WTC11 (cell line): ENCODE measurements around the gene CCDC57. TPM values are rescaled to one million over a fixed set of nuclear protein-coding genes. Genes with fewer than 3 reads are reported as not detected.
A peak's percentile ranks its signal among the peaks of the same experiment; 100 is the strongest.

ENCODE experiments used
- ATAC-seq: fragments of 200-7000 bp; cut with Tn5 transposase; 2 replicates; pipeline ENCODE4 v1.10.0; 2021; ENCODE audit warnings: mild to moderate bottlenecking, moderate library complexity
- Bru-seq: library from RNA; stranded (reverse); fragments of 400-500 nt; gene quantifications from one replicate; lab custom pipeline; 2021; lab: Mats Ljungman, UMichigan
- CTCF ChIA-PET: fragments of 300-600 bp; sonication (Branson Sonifier 250); formaldehyde crosslinking; loops from one replicate; lab custom pipeline; 2021; ENCODE audit warnings: antibody characterized with exemption; lab: Charles Lee
- POLR2A ChIA-PET: fragments of 350-600 bp; sonication (Branson Sonifier 250); formaldehyde crosslinking; loops from one replicate; lab custom pipeline; 2021; ENCODE audit warnings: antibody characterized with exemption; lab: Charles Lee
- DNase-seq: peaks from one replicate; pipeline ENCODE4 v3.0.0; 2021; ENCODE audit warnings: low spot score
- H3K27ac Mint-ChIP-seq: 2 replicates; pipeline ENCODE4 v1.8.0; 2021; ENCODE audit warnings: mixed read lengths
- H3K27me3 Mint-ChIP-seq: 2 replicates; pipeline ENCODE4 v1.8.0; 2021; ENCODE audit warnings: low read depth, mild to moderate bottlenecking, moderate library complexity, mixed read lengths
- H3K36me3 Mint-ChIP-seq: 2 replicates; pipeline ENCODE4 v1.8.0; 2021; ENCODE audit warnings: mixed read lengths
- H3K4me1 Mint-ChIP-seq: 2 replicates; pipeline ENCODE4 v1.8.0; 2022; ENCODE audit warnings: mixed read lengths
- H3K4me3 Mint-ChIP-seq: 2 replicates; pipeline ENCODE4 v1.8.0; 2021; ENCODE audit warnings: mild to moderate bottlenecking, moderate library complexity, mixed read lengths
- H3K9me3 Mint-ChIP-seq: 2 replicates; pipeline ENCODE4 v1.8.0; 2021; ENCODE audit warnings: mixed read lengths
- CREM ChIP-seq: sonication (generic); formaldehyde crosslinking; IDR thresholded peaks from 2 replicates; pipeline ENCODE4 v1.8.1; 2022; ENCODE audit warnings: mild to moderate bottlenecking, missing genetic modification reagents, moderate library complexity
- ELF4 ChIP-seq: sonication (generic); formaldehyde crosslinking; IDR thresholded peaks from 2 replicates; pipeline ENCODE4 v1.8.1; 2022; ENCODE audit warnings: low read depth, mild to moderate bottlenecking, moderate library complexity, missing genetic modification reagents
- ETV6 ChIP-seq: sonication (generic); formaldehyde crosslinking; IDR thresholded peaks from 2 replicates; pipeline ENCODE4 v1.8.1; 2022; ENCODE audit warnings: mild to moderate bottlenecking, missing genetic modification reagents
- FOXK1 ChIP-seq: sonication (generic); formaldehyde crosslinking; IDR thresholded peaks from 2 replicates; pipeline ENCODE4 v1.8.0; 2022; ENCODE audit warnings: mild to moderate bottlenecking, moderate library complexity, missing genetic modification reagents
- FOXP1 ChIP-seq: sonication (generic); formaldehyde crosslinking; IDR thresholded peaks from 2 replicates; pipeline ENCODE4 v1.8.0; 2022; ENCODE audit warnings: missing genetic modification reagents, mild to moderate bottlenecking, moderate library complexity, borderline replicate concordance
- GABPB1 ChIP-seq: sonication (generic); formaldehyde crosslinking; IDR thresholded peaks from 2 replicates; pipeline ENCODE4 v1.8.1; 2023; ENCODE audit warnings: mild to moderate bottlenecking, missing genetic modification reagents
- HMGA2 ChIP-seq: fragments of 250-450 bp; sonication (Bioruptor Pico); IDR thresholded peaks from 2 replicates; pipeline ENCODE4 v1.4.0; 2021; ENCODE audit warnings: mild to moderate bottlenecking, moderate library complexity
- JUN ChIP-seq: sonication (generic); formaldehyde crosslinking; IDR thresholded peaks from 2 replicates; pipeline ENCODE4 v1.8.0; 2023; ENCODE audit warnings: mild to moderate bottlenecking, missing genetic modification reagents
- KAT7 ChIP-seq: sonication (generic); formaldehyde crosslinking; IDR thresholded peaks from 2 replicates; pipeline ENCODE4 v1.8.1; 2023; ENCODE audit warnings: missing genetic modification reagents, mild to moderate bottlenecking, borderline replicate concordance
- SMAD4 ChIP-seq: sonication (generic); formaldehyde crosslinking; IDR thresholded peaks from 2 replicates; pipeline ENCODE4 v1.8.0; 2022; ENCODE audit warnings: mild to moderate bottlenecking, missing genetic modification reagents
- SP1 ChIP-seq: sonication (generic); formaldehyde crosslinking; conservative IDR thresholded peaks from 2 replicates; pipeline ENCODE4 v1.8.1; 2022; ENCODE audit warnings: missing genetic modification reagents
- TEAD1 ChIP-seq: sonication (generic); formaldehyde crosslinking; IDR thresholded peaks from 2 replicates; pipeline ENCODE4 v1.8.0; 2022; ENCODE audit warnings: mild to moderate bottlenecking, missing genetic modification reagents
- TEAD4 ChIP-seq: sonication (generic); formaldehyde crosslinking; IDR thresholded peaks from 2 replicates; pipeline ENCODE4 v1.8.0; 2022; ENCODE audit warnings: mild to moderate bottlenecking, missing genetic modification reagents
- long read RNA-seq, 3 experiments: library from RNA in 1 of 3; library from capped mRNA in 1 of 3; library from polyadenylated mRNA in 1 of 3; unstranded in 2 of 3; stranded (forward) in 1 of 3; transcript quantifications; one replicate each; pipeline ENCODE4 v2.0.0, GENCODE V29; 2021
- total RNA-seq: library from RNA; stranded (reverse); gene quantifications from 3 replicates; pipeline ENCODE4 v1.2.3, GENCODE V29; 2021
- TF ChIP-seq, protein P1 (sequence below): sonication (generic); formaldehyde crosslinking; IDR thresholded peaks from 2 replicates; pipeline ENCODE4 v1.8.0; 2023; ENCODE audit warnings: missing genetic modification reagents
- TF ChIP-seq, protein P2 (sequence below): sonication (generic); formaldehyde crosslinking; IDR thresholded peaks from 2 replicates; pipeline ENCODE4 v1.8.1; 2023; ENCODE audit warnings: mild to moderate bottlenecking, moderate library complexity, missing genetic modification reagents
- TF ChIP-seq, protein P3 (sequence below): sonication (generic); formaldehyde crosslinking; IDR thresholded peaks from 2 replicates; pipeline ENCODE4 v1.8.0; 2022; ENCODE audit warnings: mild to moderate bottlenecking, missing genetic modification reagents
- TF ChIP-seq, protein P4 (sequence below): sonication (generic); formaldehyde crosslinking; IDR thresholded peaks from 2 replicates; pipeline ENCODE4 v1.8.1; 2022; ENCODE audit warnings: mild to moderate bottlenecking, moderate library complexity, missing genetic modification reagents
- TF ChIP-seq, protein P5 (sequence below): sonication (generic); formaldehyde crosslinking; conservative IDR thresholded peaks from 2 replicates; pipeline ENCODE4 v1.8.1; 2023; ENCODE audit warnings: mild to moderate bottlenecking, low read depth, missing genetic modification reagents, moderate library complexity
- TF ChIP-seq, protein P6 (sequence below): sonication (generic); formaldehyde crosslinking; IDR thresholded peaks from 2 replicates; pipeline ENCODE4 v1.8.1; 2023; ENCODE audit warnings: mild to moderate bottlenecking, missing genetic modification reagents

Gene CCDC57, protein sequence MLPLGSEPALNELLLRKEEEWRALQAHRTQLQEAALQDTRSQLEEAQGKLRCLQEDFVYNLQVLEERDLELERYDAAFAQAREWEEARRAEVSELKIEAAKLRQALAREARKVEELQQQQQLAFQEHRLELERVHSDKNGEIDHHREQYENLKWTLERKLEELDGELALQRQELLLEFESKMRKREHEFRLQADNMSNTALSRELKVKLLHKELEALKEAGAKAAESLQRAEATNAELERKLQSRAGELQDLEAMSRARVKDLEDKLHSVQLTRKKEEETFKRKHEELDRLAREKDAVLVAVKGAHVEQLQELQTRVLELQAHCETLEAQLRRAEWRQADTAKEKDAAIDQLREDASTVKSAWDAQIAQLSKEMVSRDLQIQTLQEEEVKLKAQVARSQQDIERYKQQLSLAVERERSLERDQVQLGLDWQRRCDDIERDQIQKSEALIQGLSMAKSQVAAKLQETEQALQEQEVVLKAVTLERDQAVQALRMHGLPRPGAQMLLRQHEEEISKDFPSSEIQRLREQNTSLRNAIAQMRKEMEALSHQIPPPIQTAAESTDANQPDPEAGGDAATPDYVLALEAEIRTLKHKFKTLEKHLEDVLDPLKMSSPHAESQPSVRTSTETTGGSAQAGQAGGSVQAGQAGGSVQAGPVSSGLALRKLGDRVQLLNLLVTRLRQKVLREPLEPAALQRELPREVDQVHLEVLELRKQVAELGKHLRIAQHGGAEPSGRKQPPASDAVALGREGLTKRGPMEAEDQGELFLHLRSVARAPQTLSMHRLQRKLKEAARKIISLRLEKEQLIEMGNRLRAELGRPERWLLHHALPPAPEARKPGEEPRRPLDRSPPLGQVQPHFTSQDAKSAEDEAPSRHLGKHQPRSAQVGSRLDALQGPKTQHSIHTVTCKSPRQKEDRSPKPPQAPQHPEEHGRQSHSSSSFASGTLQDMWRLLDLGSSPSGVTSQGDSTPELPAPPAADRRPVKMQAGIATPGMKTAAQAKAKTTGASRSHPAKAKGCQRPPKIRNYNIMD
- total RNA-seq (15.1 to 20.0 TPM (median 16.9 TPM) in 3 replicates), Bru-seq, nascent RNA (percentile 48 among the genes with signal in this experiment)
- long read RNA-seq, experiment 1, partial matches to known transcripts: 3 of 17 reads
- long read RNA-seq, experiment 1, other reads (novel, unspliced or antisense): 11 of 17 reads
- long read RNA-seq, experiment 2, partial matches to known transcripts: 0 of 3 reads
- long read RNA-seq, experiment 2, other reads (novel, unspliced or antisense): 3 of 3 reads
- long read RNA-seq, experiment 3, partial matches to known transcripts: 2 of 4 reads
- long read RNA-seq, experiment 3, other reads (novel, unspliced or antisense): 2 of 4 reads

DNA sequence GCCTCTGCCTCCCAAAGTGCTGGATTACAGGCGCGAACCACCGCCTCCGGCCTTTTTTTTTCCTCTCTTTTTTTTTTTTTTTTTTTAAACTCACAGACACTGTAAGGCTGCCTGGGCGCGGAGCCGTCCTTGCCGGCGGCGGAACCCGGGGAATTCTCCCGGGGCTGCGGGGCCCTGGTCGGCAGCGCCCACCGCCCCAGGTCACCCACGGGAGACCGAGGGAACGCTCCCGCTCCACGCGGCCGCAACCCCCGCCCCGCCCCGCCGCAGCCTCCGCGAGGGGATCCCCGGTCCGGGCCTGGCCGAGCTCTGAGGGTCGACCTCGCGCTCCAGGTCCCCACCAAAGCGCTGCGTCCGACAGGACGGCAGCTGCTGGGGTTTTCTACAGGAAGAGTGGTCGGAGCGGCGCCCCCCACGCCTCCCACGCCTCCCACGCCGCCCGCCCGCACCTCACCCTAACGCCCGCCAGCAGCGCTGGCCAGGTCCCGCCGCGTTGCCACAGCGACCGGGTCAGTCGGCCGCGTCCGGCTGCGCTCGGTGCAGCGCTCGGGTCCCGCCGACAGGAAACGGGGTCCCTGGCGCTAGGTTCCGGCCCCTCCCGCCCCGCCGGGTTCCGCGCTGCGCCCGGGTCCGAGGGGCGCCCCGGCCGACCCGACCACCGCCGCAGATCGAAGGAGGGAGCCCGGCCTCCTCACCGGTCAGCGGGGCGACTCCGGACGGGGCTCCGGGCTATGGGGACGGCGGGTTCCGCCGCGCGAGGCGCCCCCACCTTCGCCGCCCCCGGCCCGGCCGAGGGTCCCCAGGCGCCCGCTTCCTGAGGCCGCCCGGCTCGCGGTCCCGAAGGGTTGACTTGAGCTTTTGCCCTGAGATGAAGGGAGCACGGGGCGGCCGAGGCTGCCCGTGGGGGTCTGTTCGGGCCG, at the start of gene CCDC57:
Gene CCDC57, minus strand, starts transcription at position 512 of the 920 bp plus-strand sequence. CDS start 10,898 bp downstream, outside the sequence.
- Mint-ChIP-seq H3K4me3 (peak within 1 kb of the TSS; percentile 70), H3K27ac (no peak within 1 kb of the TSS), H3K36me3 (no peaks in the 10 kb centered on the region), H3K27me3 (peaks cover 24% of the 10 kb centered on the region), H3K4me1 (peaks cover 5% of the 10 kb centered on the region; the same call in 1 of the 2 replicates), H3K9me3 (no peaks in the 10 kb centered on the region; the same call in 1 of the 2 replicates)
- ATAC-seq: peak; percentile 89
- POLR2A ChIA-PET: interaction anchor here (0.7 to 1.5 kb wide), 3 partner anchors 182 to 379 kb away, joined by 3 to 7 read pairs (median 3); partner anchors contain the start of gene MCRIP1
- CTCF ChIA-PET: interaction anchor here (0.6 to 2.0 kb wide), 5 partner anchors 59 to 318 kb away, joined by 3 to 7 read pairs (median 5); no protein-coding TSS in a partner anchor
- peak; percentile 74 for DNase-seq
- TF ChIP-seq ELF4 (CRISPR knock-in tag) (0 out of 2 replicates have a peak, but pooled peaks have one; percentile 48), SMAD4 (CRISPR knock-in tag) (no peak), KAT7 (CRISPR knock-in tag) (peak; percentile 83; the same call in 1 of the 2 replicates), SP1 (CRISPR knock-in tag) (peak; percentile 85), FOXK1 (CRISPR knock-in tag) (peak; percentile 80), FOXP1 (CRISPR knock-in tag) (peak; percentile 85), JUN (CRISPR knock-in tag) (peak; percentile 51), TEAD1 (peak; percentile 58; the same call in 1 of the 2 replicates), CREM (CRISPR knock-in tag) (0 out of 2 replicates have a peak, but pooled peaks have one; percentile 54), GABPB1 (peak; percentile 67), TEAD4 (peak; percentile 40; the same call in 1 of the 2 replicates), ETV6 (CRISPR knock-in tag) (peak; percentile 78), HMGA2 (no peak)
- TF ChIP-seq, protein P1, sequence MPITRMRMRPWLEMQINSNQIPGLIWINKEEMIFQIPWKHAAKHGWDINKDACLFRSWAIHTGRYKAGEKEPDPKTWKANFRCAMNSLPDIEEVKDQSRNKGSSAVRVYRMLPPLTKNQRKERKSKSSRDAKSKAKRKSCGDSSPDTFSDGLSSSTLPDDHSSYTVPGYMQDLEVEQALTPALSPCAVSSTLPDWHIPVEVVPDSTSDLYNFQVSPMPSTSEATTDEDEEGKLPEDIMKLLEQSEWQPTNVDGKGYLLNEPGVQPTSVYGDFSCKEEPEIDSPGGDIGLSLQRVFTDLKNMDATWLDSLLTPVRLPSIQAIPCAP (CRISPR knock-in tag): no peak
- TF ChIP-seq, protein P2, sequence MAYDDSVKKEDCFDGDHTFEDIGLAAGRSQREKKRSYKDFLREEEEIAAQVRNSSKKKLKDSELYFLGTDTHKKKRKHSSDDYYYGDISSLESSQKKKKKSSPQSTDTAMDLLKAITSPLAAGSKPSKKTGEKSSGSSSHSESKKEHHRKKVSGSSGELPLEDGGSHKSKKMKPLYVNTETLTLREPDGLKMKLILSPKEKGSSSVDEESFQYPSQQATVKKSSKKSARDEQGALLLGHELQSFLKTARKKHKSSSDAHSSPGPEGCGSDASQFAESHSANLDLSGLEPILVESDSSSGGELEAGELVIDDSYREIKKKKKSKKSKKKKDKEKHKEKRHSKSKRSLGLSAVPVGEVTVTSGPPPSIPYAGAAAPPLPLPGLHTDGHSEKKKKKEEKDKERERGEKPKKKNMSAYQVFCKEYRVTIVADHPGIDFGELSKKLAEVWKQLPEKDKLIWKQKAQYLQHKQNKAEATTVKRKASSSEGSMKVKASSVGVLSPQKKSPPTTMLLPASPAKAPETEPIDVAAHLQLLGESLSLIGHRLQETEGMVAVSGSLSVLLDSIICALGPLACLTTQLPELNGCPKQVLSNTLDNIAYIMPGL (CRISPR knock-in tag): peak; percentile 72; the same call in 1 of the 2 replicates
- TF ChIP-seq, protein P3, sequence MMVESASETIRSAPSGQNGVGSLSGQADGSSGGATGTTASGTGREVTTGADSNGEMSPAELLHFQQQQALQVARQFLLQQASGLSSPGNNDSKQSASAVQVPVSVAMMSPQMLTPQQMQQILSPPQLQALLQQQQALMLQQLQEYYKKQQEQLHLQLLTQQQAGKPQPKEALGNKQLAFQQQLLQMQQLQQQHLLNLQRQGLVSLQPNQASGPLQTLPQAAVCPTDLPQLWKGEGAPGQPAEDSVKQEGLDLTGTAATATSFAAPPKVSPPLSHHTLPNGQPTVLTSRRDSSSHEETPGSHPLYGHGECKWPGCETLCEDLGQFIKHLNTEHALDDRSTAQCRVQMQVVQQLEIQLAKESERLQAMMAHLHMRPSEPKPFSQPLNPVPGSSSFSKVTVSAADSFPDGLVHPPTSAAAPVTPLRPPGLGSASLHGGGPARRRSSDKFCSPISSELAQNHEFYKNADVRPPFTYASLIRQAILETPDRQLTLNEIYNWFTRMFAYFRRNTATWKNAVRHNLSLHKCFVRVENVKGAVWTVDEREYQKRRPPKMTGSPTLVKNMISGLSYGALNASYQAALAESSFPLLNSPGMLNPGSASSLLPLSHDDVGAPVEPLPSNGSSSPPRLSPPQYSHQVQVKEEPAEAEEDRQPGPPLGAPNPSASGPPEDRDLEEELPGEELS: peak; percentile 94
- TF ChIP-seq, protein P4, sequence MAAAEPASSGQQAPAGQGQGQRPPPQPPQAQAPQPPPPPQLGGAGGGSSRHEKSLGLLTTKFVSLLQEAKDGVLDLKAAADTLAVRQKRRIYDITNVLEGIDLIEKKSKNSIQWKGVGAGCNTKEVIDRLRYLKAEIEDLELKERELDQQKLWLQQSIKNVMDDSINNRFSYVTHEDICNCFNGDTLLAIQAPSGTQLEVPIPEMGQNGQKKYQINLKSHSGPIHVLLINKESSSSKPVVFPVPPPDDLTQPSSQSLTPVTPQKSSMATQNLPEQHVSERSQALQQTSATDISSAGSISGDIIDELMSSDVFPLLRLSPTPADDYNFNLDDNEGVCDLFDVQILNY (CRISPR knock-in tag): peak; percentile 82; the same call in 1 of the 2 replicates
- TF ChIP-seq, protein P5, sequence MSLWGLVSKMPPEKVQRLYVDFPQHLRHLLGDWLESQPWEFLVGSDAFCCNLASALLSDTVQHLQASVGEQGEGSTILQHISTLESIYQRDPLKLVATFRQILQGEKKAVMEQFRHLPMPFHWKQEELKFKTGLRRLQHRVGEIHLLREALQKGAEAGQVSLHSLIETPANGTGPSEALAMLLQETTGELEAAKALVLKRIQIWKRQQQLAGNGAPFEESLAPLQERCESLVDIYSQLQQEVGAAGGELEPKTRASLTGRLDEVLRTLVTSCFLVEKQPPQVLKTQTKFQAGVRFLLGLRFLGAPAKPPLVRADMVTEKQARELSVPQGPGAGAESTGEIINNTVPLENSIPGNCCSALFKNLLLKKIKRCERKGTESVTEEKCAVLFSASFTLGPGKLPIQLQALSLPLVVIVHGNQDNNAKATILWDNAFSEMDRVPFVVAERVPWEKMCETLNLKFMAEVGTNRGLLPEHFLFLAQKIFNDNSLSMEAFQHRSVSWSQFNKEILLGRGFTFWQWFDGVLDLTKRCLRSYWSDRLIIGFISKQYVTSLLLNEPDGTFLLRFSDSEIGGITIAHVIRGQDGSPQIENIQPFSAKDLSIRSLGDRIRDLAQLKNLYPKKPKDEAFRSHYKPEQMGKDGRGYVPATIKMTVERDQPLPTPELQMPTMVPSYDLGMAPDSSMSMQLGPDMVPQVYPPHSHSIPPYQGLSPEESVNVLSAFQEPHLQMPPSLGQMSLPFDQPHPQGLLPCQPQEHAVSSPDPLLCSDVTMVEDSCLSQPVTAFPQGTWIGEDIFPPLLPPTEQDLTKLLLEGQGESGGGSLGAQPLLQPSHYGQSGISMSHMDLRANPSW (CRISPR knock-in tag): no peak
- TF ChIP-seq, protein P6, sequence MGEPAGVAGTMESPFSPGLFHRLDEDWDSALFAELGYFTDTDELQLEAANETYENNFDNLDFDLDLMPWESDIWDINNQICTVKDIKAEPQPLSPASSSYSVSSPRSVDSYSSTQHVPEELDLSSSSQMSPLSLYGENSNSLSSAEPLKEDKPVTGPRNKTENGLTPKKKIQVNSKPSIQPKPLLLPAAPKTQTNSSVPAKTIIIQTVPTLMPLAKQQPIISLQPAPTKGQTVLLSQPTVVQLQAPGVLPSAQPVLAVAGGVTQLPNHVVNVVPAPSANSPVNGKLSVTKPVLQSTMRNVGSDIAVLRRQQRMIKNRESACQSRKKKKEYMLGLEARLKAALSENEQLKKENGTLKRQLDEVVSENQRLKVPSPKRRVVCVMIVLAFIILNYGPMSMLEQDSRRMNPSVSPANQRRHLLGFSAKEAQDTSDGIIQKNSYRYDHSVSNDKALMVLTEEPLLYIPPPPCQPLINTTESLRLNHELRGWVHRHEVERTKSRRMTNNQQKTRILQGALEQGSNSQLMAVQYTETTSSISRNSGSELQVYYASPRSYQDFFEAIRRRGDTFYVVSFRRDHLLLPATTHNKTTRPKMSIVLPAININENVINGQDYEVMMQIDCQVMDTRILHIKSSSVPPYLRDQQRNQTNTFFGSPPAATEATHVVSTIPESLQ: no peak
